Smooth muscle cell (in vitro differentiated cells): ENCODE results near the gene HIBADH. TPM values are rescaled to one million over a fixed set of nuclear protein-coding genes. Genes with fewer than 3 reads are reported as not detected.

Experiments
- DNase-seq: peaks from one replicate; lab custom pipeline; 2025; ENCODE audit not compliant: unreplicated experiment; lab: John Stamatoyannopoulos, UW
- H2AFZ ChIP-seq: fragments of 200-600 bp; sonication (generic); 2 replicates; pipeline ENCODE4 v1.6.0; 2016; ENCODE audit warnings: antibody characterized with exemption, low read depth, mild to moderate bottlenecking
- H3F3A ChIP-seq: fragments of 200-600 bp; sonication (generic); 2 replicates; pipeline ENCODE4 v1.6.0; 2017; ENCODE audit warnings: antibody characterized with exemption, low read depth
- H3K27ac ChIP-seq: fragments of 200-600 bp; sonication (generic); 2 replicates; pipeline ENCODE4 v1.5.1; 2016; ENCODE audit warnings: low read depth, mild to moderate bottlenecking
- H3K27me3 ChIP-seq: fragments of 200-600 bp; sonication (generic); 2 replicates; pipeline ENCODE4 v1.6.1; 2016; ENCODE audit warnings: low read depth, mild to moderate bottlenecking
- H3K36me3 ChIP-seq: fragments of 200-600 bp; sonication (generic); 2 replicates; pipeline ENCODE4 v1.5.1; 2016; ENCODE audit warnings: low read depth
- H3K4me1 ChIP-seq: fragments of 200-600 bp; sonication (generic); 2 replicates; pipeline ENCODE4 v1.5.1; 2016; ENCODE audit warnings: low read depth
- H3K4me2 ChIP-seq: fragments of 200-600 bp; sonication (generic); 2 replicates; pipeline ENCODE4 v1.6.0; 2016; ENCODE audit warnings: mild to moderate bottlenecking
- H3K4me3 ChIP-seq: fragments of 200-600 bp; sonication (generic); 2 replicates; pipeline ENCODE4 v1.5.1; 2016; ENCODE audit warnings: mild to moderate bottlenecking
- H3K79me2 ChIP-seq: fragments of 200-600 bp; sonication (generic); 2 replicates; pipeline ENCODE4 v1.6.0; 2016; ENCODE audit warnings: low read depth, mild to moderate bottlenecking
- H3K9ac ChIP-seq: fragments of 200-600 bp; sonication (generic); 2 replicates; pipeline ENCODE4 v1.6.0; 2016; ENCODE audit warnings: low read depth
- H3K9me3 ChIP-seq: fragments of 200-600 bp; sonication (generic); replicated peaks from 2 replicates; pipeline ENCODE4 v1.5.1; 2016; ENCODE audit warnings: low read depth
- H4K20me1 ChIP-seq: fragments of 200-600 bp; sonication (generic); 2 replicates; pipeline ENCODE4 v1.6.0; 2016; ENCODE audit warnings: low read depth
- WGBS: methylation state at CpG from one replicate; pipeline ENCODE4 v1.1.7; 2016; ENCODE audit warnings: low lambda C conversion rate; 5-methylcytosine and 5-hydroxymethylcytosine counted together
- polyA plus RNA-seq: library from polyadenylated mRNA; unstranded; fragments of >200 nt; fragmentation: Nextera tagmentation; extraction: Ambion mirVana; gene quantifications from 2 replicates; pipeline ENCODE4 v1.2.1, GENCODE V29; 2016
- total RNA-seq: library from RNA; depleted of rRNA; stranded (reverse); fragments of >200 nt; gene quantifications from 2 replicates; pipeline ENCODE4 v1.2.3, GENCODE V29; 2014
- TF ChIP-seq, protein P1 (sequence below): fragments of 200-600 bp; sonication (generic); IDR thresholded peaks from 2 replicates; pipeline ENCODE4 v1.5.1; 2017; ENCODE audit warnings: borderline replicate concordance, mild to moderate bottlenecking, antibody characterized with exemption; ENCODE audit not compliant: insufficient read depth, poor library complexity, severe bottlenecking

Gene HIBADH
- total and polyA plus RNA-seq, 2 experiments from 2014 or later: 16.1 to 24.4 TPM

DNA sequence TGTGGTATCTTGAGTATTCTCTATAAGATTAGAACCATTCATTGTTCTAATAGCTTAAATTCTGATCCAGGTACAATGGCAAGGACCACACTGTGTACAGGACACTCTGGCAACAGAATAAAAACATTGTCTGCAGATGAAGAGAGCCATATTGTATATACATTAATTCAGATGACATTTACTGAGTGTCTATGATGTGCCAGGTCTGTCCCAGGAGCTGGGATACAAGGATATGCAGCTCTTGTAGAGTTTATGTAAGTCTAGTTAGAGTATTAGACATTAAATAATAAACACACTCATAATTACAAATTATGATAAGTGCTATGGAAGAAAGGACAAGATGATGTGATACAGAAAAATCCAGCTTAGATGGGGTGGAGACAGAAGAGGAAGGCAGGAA, 184.1 kb downstream of the HIBADH start:
- TF ChIP-seq, protein P1, sequence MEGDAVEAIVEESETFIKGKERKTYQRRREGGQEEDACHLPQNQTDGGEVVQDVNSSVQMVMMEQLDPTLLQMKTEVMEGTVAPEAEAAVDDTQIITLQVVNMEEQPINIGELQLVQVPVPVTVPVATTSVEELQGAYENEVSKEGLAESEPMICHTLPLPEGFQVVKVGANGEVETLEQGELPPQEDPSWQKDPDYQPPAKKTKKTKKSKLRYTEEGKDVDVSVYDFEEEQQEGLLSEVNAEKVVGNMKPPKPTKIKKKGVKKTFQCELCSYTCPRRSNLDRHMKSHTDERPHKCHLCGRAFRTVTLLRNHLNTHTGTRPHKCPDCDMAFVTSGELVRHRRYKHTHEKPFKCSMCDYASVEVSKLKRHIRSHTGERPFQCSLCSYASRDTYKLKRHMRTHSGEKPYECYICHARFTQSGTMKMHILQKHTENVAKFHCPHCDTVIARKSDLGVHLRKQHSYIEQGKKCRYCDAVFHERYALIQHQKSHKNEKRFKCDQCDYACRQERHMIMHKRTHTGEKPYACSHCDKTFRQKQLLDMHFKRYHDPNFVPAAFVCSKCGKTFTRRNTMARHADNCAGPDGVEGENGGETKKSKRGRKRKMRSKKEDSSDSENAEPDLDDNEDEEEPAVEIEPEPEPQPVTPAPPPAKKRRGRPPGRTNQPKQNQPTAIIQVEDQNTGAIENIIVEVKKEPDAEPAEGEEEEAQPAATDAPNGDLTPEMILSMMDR: no peak
- Histone ChIP-seq H3K4me3 (no peak overlapping the region), H3K79me2 (no peaks in the 10 kb centered on the region), H3K27ac (no peak overlapping the region), H3K27me3 (no peaks in the 10 kb centered on the region), H3K36me3 (no peaks in the 10 kb centered on the region), H4K20me1 (no peaks in the 10 kb centered on the region), H3K9ac (no peak overlapping the region), H3K4me2 (no peak overlapping the region), H2AFZ (no peak overlapping the region), H3F3A (no peaks in the 10 kb centered on the region), H3K4me1 (no peaks in the 10 kb centered on the region), H3K9me3 (no peaks in the 10 kb centered on the region)
- no peak for DNase-seq

DNA sequence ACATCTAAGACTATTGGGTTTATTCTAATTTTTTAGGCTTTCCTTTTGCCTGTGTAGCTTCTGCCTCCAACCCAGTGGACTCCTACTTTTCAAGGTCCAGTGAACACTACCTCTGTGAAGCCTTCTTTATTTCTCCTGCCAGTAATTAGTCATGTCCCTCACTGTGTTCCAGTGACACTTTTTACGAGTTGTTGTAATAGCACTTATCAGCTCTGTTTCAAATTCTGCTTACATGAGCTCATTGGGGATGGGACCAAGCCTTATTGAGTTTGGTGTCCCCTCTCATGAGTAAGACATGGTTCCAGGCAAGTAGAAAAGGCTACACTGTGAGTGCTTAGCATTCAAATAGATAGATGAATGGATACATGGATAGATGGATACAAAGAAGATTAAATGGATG, 184.6 kb downstream of the HIBADH start:
- H3K9me3 ChIP-seq: no peaks in the 10 kb centered on the region
- no peaks in the 10 kb centered on the region for H3K79me2 ChIP-seq
- H4K20me1 ChIP-seq: no peaks in the 10 kb centered on the region
- H3K27ac ChIP-seq: no peak overlapping the region
- no peak overlapping the region for H3K4me3 ChIP-seq
- H3K4me2 ChIP-seq: no peak overlapping the region
- H3K4me1 ChIP-seq: no peaks in the 10 kb centered on the region
- no peaks in the 10 kb centered on the region for H3F3A ChIP-seq
- no peak overlapping the region for H3K9ac ChIP-seq
- TF ChIP-seq, protein P1: no peak
- DNase-seq: no peak
- WGBS: 11% methylated on average over 1 of the region's 1 CpG
- no peaks in the 10 kb centered on the region for H3K27me3 ChIP-seq
- H3K36me3 ChIP-seq: no peaks in the 10 kb centered on the region
- H2AFZ ChIP-seq: no peak overlapping the region

DNA sequence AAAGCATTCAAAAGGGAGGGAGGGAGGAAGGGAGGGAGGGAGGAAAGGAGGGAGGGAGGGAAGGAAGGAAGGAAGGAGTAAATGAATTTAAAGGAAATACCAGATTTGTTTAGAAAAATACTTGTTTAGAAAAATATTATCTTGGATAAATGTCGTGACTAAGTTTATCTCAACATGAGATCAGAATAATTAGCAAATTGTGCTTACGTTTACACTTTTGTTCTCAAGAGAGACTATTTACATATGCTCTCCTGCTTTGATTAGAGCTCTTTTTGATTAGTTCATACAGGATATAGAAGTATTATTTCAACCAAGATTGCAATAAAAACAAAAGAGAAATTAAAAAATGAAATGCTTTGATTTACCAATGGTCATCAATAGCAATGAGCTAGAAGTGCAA, 186.2 kb downstream of the HIBADH start:
- 83% methylated on average over 2 of the region's 2 CpGs for WGBS

More for the DNA sequence above, 186.2 kb downstream of the HIBADH start:
- no peaks in the 10 kb centered on the region for H3K36me3 ChIP-seq
- TF ChIP-seq, protein P1: no peak
- no peak for DNase-seq
- H3K9ac ChIP-seq: no peak overlapping the region
- no peak overlapping the region for H3K4me2 ChIP-seq
- no peaks in the 10 kb centered on the region for H3F3A ChIP-seq
- no peaks in the 10 kb centered on the region for H3K9me3 ChIP-seq
- H2AFZ ChIP-seq: no peak overlapping the region
- no peak overlapping the region for H3K27ac ChIP-seq
- no peak overlapping the region for H3K4me3 ChIP-seq
- H3K4me1 ChIP-seq: no peaks in the 10 kb centered on the region
- H3K27me3 ChIP-seq: no peaks in the 10 kb centered on the region
- no peaks in the 10 kb centered on the region for H4K20me1 ChIP-seq
- H3K79me2 ChIP-seq: no peaks in the 10 kb centered on the region

Other genes with a start within 250 kb of the HIBADH start
- 81.6 and 112 TPM in 2 replicates for gene TAX1BP1, start 77.3 kb upstream of the HIBADH start, total RNA-seq
- 71.0 and 80.4 TPM in 2 replicates for gene TAX1BP1, start 77.3 kb upstream of the HIBADH start, polyA plus RNA-seq